ENCODE data around the gene PSMD12.

DNA sequence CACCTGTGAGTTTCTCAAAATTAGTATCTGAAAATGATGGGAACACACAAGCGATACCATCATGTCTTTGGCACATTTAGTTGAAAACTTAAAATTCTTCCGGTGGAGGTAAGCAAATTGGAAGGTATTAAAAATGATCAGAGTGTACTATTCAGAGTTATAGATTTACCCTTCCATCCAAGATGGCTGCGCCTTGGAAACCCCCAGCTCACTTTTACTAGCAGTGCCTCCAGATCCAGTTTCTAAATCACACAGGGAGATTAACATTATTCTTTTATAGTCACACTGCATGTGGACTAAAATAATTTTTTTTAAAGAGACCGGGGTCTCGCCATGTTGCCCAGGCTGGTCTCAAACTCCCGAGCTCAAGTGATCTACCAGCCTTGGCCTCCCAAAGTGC, 25.7 kb upstream of the PSMD12 start:
- TF ChIP-seq, protein P1, sequence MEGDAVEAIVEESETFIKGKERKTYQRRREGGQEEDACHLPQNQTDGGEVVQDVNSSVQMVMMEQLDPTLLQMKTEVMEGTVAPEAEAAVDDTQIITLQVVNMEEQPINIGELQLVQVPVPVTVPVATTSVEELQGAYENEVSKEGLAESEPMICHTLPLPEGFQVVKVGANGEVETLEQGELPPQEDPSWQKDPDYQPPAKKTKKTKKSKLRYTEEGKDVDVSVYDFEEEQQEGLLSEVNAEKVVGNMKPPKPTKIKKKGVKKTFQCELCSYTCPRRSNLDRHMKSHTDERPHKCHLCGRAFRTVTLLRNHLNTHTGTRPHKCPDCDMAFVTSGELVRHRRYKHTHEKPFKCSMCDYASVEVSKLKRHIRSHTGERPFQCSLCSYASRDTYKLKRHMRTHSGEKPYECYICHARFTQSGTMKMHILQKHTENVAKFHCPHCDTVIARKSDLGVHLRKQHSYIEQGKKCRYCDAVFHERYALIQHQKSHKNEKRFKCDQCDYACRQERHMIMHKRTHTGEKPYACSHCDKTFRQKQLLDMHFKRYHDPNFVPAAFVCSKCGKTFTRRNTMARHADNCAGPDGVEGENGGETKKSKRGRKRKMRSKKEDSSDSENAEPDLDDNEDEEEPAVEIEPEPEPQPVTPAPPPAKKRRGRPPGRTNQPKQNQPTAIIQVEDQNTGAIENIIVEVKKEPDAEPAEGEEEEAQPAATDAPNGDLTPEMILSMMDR (IDR thresholded peaks at IDR 0.05; ENCODE audit: low read depth, low read length, poor library complexity, severe bottlenecking), result no peak
- no peak for TF ChIP-seq EZH2phosphoT487 (IDR thresholded peaks at IDR 0.05; ENCODE audit: borderline replicate concordance, low read length)
